Measurements from ENCODE around the gene SNX15.

- TF ChIP-seq CTCF (IDR thresholded peaks at IDR 0.05) (no peak), POLR2A (IDR thresholded peaks at IDR 0.05) (no peak)
Measured at GRCh38 chr11:65056999-65057398, 29.8 kb downstream of the SNX15 start.

Measured in adrenal gland (tissue), 5 donors.